HL-60 (cell line): ENCODE results near the gene SLC35E3.
"Not testable (repeated sequence)": the region's sequence is repeated elsewhere in the genome, so short reads cannot be mapped to it uniquely, and the experiment has no call there.

Source experiments
- GABPA ChIP-seq: IDR thresholded peaks from 2 replicates; pipeline ENCODE4 v1.6.1; 2012; ENCODE audit warnings: low read depth
- POLR2AphosphoS5 ChIP-seq: IDR thresholded peaks from 2 replicates; pipeline ENCODE4 v1.6.1; 2012; ENCODE audit warnings: low read depth
- SPI1 ChIP-seq: IDR thresholded peaks from 2 replicates; pipeline ENCODE4 v1.6.1; 2012; ENCODE audit warnings: low read depth, mild to moderate bottlenecking, borderline replicate concordance
- TF ChIP-seq, protein P1 (sequence below): IDR thresholded peaks from one replicate; pipeline ENCODE4 v1.5.1; 2011; ENCODE audit warnings: low read length, control low read depth, inconsistent platforms; ENCODE audit not compliant: insufficient read depth
- TF ChIP-seq, protein P2 (sequence below): IDR thresholded peaks from 2 replicates; pipeline ENCODE4 v1.6.1; 2012; ENCODE audit warnings: low read depth; ENCODE audit not compliant: insufficient replicate concordance

DNA sequence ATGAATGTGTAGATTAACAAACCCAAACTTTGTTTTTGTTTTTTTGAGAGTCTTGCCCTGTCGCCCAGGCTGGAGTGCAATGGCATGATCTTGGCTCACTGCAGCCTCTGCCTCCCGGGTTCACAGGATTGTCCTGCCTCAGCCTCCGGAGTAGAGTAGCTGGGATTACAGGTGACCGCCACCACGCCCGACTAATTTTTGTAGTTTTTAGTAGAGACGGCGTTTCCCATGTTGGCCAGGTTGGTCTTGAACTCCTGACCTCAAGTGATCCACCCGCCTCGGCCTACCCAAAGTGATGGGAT lies 61.2 kb downstream of the SLC35E3 start:
- TF ChIP-seq, protein P1, sequence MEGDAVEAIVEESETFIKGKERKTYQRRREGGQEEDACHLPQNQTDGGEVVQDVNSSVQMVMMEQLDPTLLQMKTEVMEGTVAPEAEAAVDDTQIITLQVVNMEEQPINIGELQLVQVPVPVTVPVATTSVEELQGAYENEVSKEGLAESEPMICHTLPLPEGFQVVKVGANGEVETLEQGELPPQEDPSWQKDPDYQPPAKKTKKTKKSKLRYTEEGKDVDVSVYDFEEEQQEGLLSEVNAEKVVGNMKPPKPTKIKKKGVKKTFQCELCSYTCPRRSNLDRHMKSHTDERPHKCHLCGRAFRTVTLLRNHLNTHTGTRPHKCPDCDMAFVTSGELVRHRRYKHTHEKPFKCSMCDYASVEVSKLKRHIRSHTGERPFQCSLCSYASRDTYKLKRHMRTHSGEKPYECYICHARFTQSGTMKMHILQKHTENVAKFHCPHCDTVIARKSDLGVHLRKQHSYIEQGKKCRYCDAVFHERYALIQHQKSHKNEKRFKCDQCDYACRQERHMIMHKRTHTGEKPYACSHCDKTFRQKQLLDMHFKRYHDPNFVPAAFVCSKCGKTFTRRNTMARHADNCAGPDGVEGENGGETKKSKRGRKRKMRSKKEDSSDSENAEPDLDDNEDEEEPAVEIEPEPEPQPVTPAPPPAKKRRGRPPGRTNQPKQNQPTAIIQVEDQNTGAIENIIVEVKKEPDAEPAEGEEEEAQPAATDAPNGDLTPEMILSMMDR: not testable (repeated sequence)
- not testable (repeated sequence) for TF ChIP-seq POLR2AphosphoS5, GABPA, SPI1
- TF ChIP-seq, protein P2, sequence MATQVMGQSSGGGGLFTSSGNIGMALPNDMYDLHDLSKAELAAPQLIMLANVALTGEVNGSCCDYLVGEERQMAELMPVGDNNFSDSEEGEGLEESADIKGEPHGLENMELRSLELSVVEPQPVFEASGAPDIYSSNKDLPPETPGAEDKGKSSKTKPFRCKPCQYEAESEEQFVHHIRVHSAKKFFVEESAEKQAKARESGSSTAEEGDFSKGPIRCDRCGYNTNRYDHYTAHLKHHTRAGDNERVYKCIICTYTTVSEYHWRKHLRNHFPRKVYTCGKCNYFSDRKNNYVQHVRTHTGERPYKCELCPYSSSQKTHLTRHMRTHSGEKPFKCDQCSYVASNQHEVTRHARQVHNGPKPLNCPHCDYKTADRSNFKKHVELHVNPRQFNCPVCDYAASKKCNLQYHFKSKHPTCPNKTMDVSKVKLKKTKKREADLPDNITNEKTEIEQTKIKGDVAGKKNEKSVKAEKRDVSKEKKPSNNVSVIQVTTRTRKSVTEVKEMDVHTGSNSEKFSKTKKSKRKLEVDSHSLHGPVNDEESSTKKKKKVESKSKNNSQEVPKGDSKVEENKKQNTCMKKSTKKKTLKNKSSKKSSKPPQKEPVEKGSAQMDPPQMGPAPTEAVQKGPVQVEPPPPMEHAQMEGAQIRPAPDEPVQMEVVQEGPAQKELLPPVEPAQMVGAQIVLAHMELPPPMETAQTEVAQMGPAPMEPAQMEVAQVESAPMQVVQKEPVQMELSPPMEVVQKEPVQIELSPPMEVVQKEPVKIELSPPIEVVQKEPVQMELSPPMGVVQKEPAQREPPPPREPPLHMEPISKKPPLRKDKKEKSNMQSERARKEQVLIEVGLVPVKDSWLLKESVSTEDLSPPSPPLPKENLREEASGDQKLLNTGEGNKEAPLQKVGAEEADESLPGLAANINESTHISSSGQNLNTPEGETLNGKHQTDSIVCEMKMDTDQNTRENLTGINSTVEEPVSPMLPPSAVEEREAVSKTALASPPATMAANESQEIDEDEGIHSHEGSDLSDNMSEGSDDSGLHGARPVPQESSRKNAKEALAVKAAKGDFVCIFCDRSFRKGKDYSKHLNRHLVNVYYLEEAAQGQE: not testable (repeated sequence)
